Stromal cell of bone marrow (primary cell): ENCODE results near the gene CBY3.
"Not testable (repeated sequence)": the region's sequence is repeated elsewhere in the genome, so short reads cannot be mapped to it uniquely, and the experiment has no call there.

ENCODE experiments used
- DNase-seq: peaks from one replicate; pipeline ENCODE4 v3.0.0-alpha.2; 2012; ENCODE audit warnings: low read depth

Gene CBY3

DNA sequence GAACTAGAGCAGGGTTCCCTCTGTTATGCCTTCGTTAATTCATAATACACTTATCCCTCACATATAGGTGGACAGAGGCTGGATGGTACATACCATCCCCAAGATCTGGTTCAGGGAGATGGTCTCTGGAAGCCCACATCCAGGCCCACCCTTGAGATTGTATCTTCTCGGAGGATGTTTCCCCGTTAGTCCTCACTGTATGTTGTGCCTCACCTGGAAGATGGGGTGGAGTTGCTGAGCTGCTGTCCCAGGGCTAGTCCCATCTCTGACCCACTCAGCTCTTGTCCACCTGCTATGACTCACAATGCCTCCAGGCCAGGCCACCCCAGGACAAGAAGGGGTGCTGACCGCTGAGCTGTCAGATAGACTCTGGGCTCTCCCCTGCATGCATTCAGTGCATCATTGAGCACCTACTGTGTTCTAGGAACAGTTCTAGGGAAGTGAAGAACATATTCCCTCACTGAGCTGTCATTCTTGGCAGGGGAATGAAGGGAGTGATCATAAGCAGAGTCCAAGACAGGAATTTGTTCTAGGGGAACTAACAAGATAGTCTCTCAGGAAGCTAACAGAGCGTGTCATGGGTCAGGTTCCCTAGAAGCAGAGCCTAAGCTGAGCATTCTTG lies at the start of gene CBY3:
CBY3 (minus strand) TSS at position 255 of the 622 bp plus-strand sequence; CDS start at position 139, 116 bp downstream.
- DNase-seq, result no peak

DNA sequence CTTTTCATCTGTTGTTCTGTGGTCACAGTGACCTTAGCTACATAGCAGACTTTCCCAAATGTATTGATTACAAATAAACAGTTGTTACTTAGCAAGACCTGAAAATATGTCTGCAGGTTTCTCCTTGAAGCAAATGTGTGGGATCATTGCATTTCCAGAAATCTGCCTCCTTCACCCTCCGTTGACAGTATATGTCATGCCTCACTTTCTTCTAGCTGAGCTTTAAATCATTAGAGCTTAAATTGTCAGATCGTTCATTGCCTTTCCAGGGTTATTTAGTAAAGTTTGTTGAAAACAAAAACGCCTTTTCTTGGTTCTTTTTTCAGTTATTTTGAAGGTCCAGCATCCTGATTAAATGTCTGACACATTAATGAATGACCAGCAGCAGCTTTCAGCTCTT lies 49.5 kb upstream of the CBY3 start:
- no peak for DNase-seq

DNA sequence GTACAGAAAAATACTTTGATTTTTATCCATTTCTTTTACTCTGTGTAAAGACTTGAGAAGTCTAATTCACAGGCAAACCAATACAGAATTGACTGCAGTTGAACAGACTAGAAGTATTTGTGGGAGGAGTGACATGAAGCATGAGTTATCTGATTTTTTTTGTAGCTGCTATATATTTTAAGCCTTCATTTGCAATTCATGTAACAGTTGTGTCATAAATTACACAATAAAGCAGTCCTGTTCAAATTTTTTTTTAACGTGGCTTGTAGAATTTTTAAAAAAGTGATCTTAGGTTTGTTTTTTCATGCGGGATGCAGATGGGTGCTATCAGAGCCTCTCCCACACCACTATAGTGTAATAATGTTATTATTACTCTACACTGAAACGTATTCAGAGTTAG lies 48.9 kb upstream of the CBY3 start:
- DNase-seq, result no peak

DNA sequence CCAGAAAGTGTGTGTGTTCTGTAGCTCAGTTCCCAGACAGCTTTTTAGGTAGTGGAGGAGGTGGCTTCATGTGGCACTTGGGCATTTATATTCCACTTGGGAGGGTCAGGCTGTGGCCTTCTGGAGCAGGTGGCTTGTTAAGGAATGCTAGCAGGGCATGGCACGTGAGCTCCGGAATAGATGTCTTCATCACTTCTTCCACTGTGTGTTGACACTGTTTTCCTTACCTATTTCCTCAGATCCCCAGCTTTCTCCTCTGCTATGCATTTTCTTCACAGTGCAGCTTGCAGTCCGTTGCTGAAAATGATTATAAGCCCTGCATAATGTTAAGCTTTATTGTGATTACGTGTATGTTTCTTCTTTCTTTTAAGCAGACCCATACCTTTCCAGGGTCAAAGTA lies 48.5 kb upstream of the CBY3 start:
- no peak for DNase-seq

DNA sequence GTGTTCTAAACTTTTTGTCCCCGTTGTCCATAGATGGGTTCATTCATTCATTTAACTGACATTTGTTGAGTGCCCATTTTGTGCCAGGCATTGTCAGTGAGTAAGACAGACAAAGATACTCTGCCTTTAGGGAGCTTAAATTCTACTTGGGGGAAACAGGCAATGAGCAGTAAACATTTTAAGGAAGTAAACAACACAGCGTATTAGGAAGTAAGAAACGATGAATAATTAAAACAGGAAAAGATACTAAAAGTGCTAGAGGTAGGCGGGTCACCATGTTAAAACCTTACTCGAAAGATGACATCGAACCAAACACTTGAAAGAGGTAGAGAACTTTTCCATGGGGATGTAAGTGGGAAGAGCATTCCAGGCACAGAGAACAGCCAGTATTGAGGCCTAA lies 46.3 kb upstream of the CBY3 start:
- DNase-seq, result no peak

DNA sequence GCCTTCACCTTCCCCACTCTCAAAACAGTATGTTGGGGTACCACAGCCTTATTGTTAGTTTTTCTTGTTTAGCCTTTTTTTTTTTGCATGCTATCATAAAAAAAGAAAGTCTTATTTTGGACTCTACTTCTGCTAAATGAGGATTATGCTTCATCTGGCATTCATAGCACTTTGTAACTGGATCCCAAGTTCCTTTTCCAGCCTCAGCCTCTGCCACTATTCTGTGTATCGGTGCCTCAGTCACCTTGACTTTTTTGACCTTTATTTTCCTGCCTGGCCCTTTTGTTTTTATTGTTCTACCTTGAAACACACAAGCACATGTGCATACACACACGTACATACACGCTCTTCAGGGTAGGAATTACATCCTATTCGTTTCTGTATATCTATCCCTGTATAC lies 43.3 kb upstream of the CBY3 start:
- DNase-seq, result no peak

DNA sequence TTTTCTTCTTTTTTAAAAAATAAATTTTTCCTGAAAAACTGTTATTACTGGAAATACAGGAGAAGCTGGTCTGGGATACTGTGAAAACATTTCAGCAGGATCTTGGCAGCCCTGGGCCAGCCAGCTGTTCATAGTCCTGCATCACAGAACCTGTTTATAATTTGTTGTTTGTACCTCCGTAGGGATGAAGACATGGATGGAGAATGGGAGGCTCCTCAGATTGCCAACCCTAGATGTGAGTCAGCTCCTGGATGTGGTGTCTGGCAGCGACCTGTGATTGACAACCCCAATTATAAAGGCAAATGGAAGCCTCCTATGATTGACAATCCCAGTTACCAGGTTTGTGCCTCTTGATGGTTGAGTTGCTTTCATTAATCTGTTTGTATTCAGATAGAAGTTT lies 39.4 kb upstream of the CBY3 start:
- DNase-seq, result no peak

DNA sequence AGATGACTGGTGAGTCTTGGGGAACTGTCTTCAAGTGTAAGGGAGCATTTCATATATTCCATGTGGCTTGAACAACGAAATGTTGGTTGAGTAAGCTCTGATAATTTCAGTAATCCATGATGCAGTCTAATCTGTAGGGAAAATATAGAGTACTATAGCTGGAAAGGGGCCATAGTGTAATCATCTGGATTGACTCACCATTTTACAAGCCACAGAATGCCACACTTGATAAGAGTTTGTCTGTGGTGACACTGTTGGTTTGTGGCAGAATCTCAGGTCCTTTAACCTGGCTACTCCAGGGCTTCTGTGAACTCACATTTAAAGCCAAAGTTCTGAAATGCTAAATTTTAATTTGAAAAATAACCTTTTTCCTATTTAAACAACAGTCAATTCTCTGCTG lies 35.5 kb upstream of the CBY3 start:
- no peak for DNase-seq

DNA sequence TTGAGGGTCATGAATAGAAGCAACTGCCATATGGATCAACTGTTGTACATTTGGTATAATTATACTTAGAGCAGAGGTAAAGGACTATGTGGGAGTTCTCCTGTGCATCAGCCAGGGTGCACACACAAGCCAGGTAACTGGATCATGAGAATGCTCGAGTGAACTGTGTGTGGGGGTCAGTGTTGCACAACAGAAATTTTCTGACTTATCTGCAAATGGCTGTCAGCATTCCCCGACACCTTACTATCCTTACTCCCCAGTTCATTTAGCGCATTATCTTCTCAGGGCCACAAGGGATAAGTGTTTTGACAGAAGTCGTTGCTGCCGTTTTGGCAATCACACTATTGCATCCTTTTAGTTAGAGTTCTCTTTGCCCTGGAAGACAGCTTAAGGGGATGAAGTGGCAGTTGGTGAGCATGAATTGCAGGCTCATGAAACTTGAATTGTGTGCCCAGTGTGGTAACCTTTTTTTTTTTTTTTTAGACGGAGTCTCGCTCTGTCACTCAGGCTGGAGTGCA lies 19.6 kb upstream of the CBY3 start:
- no peak for DNase-seq

DNA sequence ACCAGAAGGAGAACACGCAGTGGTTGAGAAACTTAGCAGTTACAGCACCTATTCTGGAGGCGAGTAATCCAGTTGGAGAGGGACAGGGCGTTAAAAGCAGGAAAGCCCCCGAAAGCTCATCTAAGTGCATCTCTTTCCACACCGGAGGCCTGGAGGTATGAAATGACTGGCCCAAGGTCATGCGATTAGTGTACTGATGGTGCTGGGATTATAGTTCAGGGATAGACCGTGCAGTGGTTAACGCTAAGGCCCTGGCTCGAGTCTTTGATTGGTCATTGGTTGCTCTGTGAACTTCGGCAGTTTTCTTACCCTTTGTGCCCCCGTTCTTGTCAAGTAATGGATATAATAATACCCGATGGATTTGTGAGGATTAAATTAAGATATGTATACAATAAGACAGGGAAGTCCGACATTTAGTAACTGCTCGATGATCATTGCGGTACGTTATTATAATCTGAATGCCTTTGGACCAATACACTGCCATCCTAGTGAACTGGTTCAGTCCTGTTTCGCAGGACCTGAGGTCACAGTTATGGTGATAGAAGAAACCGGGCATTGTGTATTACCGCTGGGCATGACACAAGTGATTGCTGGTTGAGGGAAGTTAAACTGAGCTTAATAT lies 18.9 kb upstream of the CBY3 start:
- DNase-seq, result no peak

DNA sequence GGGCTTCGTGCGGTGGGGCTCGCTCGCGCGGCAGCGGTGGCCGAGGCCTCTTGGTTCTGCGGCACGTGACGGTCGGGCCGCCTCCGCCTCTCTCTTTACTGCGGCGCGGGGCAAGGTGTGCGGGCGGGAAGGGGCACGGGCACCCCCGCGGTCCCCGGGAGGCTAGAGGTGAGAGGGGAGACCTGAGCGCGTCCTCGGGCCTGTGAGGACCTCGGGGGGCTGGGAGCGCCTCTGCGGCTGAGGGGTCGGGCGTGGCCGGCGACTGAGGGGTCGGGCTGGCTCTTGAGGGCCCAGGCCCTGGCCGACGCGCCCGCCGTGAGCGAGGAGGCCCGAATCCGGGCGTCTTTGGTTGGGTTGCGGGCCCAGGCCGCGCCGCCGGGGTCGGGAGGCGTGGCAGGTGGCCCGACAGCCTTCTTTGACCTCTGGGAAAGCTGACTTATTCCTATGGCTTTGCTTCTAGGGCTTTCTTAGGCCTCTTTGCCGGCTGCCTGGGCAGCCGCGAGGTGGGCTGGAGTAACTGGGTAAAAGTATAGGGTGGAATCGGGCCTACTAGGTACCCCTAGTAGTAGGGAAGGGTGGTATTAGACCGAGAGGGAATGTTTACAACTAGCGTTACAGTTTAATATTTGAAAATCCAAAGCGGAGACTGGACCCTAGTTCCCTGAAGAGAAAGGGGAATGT lies 18.2 kb upstream of the CBY3 start, which contains the start of gene CANX:
CANX (plus strand) TSS at position 33 of the 681 bp plus-strand sequence. CDS start 6,715 bp downstream, outside the sequence.
- DNase-seq, result no peak

DNA sequence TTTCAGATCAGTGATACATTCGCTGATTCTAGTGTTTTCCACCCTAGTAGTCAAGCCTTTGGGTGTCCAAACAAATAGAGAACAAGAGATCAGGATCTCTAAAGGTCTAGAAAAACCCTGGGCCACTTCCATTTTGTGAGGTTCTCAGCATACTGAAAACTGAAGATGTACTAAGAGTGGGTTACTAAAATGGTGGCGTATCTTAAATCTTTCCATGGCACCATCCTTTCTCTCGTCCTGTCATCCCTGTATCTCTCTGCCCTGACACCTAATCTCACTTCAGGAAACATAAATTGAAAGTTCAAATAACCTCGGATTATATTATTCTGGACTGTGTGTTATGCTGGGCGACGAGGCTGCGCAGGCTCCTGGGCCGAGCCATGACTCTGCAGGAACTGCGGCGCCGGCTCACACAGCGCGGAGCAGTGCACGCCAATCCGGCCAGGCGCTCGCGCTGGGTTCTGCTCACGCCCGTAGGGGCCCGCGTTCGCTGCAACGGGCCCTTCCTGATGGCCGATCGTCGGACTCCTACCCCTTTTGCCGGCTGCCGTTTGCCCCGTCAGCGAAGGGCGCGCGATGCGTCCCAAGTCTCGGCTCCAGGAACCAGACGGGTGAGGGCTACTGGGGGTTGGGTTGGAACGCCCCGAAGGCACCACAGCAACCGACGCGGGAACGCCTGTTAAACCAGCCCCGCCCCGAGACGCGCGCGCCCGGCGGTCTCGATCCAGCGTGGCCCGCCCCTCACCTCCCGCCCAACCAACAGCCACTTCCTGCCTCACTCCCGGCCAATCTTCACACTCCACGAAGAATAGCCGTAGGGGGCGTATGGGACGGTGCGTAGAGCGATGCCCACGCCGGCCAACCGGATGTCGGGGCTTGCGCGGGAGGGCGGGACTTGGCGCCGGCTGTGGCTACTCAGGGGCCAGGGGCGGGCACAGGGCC lies 17.4 kb upstream of the CBY3 start:
- peak; percentile 99 for DNase-seq

DNA sequence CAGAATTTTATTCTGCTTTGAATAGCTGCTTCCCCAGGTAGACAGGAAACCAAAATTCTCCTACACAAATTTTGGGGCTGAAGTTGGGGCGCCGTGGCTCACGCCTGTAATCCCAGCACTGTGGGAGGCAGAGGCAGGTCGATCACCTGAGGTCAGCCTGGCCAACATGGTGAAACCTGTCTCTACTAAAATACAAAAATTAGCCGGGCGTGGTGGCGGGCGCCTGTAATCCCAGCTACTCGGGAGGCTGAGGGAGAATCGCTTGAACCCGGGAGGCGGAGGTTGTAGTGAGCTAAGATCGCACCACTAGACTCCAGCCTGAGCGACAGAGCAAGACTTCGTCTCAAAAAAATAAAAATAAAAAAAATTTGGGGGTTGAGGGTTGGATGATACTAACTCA lies 16.7 kb upstream of the CBY3 start:
- DNase-seq, result not testable (repeated sequence)

DNA sequence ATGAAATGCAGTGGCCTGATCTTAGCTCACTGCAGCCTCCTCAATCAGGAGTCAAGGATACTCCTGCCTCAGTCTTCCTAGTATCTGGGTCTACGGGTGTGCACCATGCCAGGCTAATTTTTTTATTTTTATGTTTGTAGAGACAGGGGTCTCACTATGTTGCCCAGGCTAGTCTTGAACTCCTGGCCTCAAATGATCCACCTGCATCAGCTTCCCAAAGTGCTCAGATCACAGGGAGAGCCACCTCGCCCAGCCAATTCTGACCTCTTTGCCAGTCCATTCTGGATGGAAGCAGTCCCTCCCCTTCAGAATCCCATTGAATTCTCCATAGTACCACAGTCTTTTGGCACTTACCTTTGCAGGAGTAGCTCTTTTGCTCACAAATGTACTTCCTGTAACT lies 16.3 kb upstream of the CBY3 start:
- DNase-seq, result no peak

DNA sequence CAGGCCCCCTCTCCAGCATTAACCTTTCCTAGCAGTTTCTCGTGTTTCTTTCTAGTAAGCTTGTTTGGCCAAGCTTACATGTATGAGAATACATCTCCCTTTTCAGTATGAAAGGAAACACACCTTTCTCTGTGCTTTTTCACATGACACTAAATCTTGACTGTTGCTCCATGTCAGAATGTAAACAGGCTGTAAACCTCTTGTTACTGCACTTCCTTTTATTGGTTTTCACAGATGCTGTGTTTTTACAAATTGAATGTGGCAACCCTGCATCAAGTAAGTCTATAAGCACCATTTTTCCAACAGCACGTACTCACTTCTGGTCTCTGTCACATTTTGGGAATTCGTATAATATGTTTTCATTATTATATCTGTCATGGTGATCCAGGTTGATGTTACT lies 15.8 kb upstream of the CBY3 start:
- DNase-seq, result no peak

DNA sequence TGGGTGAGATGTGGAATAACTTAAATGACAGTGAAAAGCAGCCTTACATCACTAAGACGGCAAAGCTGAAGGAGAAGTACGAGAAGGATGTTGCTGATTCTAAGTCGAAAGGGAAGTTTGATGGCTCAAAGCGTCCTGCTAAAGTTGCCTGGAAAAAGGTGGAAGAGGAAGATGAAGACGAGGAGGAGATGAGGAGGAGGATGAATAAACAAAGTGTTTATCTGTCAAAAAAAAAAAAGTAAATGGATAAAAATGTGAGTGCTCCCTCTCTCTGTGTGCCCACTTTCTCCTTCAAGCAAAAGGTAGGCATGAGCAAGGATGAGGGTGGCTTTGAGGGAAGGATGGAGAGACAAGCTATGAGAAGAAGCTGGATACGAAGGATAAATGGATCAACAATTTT lies 13.7 kb upstream of the CBY3 start:
- no peak for DNase-seq

DNA sequence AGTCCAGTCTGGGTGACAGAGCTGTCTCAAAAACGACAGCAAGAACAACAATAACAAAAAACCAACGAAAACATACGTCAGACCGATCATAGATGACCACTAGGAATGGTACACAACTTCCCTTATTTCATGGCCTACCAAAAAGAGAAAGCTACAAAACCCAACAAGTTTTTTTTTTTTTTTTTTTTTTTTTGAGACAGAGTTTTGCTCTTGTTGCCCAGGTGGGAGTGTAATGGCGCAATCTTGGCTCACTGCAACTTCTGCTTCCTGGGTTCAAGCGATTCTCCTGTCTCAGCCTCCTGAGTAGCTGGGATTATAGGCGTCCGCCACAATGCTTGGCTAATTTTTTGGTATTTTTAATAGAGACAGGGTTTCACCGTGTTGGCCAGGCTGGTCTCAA lies 8.4 kb upstream of the CBY3 start:
- not testable (repeated sequence) for DNase-seq

DNA sequence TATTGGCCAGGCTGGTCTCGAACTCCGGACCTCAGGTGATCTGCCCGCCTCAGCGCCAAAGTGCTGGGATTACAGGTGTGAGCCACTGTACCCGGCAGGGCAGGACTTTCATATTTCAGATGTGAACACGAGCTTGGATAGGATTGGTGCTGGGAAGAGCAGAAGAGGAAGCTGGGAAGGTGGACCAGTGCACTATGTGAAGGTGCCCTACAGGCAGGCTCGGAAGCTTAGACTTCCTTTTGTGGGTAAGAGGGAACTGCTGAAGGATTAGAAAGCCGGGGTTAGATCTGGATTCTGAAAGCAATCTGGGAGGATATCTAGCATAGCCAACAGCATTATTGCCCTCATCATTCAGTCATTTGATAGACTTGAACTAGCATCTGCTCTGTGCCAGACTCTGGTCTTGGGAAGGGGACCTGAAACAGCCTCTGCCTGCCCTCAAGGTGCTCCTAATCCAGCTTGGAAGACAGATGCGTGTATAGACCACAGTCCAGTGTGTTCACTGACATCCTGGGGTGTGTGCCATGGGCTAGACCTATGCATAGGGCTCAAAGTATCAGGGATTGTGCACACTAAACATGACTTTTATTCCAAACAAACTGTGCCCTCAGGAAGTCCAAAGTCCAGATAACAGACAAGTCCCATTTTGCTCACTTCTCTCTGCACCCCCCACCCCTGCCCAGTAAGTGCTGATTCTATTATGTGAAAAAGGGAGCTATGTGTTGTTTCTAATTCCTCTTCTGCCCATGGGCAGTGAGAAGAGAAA lies 637 bp downstream of the CBY3 start:
- DNase-seq, result no peak

DNA sequence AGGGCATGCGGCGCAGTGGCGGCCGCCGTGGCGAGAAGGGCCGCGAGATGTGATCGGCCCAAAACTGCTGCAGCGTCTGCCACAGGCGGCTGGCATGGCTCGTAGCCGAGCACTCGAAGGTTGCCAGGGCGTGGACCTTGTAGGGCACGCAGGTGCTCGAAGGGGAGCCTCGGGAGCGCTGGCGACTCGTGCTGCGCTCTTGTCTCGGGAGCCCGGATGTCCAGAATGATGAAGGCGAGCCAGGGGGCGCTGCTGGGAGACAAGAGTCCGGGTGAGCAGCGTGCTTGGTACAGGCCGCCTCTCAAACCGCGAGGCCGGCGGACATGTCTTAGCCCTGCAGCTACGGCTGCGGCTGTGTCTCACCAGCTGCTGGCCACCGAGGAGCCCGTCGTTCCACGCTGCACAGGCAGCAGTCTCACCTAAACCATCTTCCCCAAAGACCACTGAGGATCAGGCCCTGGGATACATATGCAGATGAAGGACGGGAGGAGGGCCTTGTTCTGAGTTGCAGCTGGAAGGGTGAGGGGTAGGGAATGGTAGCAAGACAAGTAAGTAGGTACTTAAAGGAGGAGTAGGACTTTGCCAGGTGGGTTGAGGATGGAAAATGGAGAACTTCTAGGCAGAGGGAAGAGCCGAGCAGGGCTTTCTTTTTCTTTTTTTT lies 1.7 kb downstream of the CBY3 start:
- DNase-seq, result no peak

DNA sequence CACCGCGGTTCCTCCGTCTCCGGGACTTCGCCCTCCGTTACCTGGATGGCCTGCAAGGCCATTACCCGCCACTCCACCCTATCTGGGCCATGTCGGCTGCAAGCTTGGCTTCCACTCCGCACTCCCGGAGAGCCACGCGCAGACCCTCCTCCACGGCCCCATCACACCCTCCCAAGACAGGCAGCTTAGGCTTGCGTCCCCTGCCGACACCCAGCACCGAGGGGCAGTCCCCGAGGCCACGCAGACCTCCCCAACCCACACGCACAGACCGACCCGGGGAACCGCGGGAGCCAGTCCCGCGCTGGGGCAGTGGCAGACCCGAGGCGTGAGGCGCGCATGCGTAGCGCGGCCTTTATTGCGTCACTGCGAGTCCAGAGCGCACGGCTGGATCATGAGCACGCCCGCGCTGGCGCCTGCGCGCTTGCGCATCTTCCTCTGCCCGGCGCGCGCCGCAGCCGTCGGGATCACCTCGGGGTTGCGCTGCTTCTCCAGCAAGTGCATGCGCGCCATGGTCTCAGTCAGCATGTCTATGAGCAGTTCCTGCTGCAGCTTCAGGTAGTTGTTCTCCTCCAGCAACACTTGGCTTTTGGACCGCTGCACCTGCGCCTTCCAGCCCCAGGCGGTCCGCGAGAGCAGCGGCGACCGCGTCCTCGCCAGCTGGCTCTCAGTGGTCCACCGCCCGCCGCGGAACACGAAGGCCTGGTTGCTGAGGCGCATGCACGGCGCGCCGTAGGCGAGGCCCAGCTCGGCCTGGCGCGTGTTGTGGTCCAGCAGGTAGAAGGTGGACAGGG lies 2.4 kb downstream of the CBY3 start:
- DNase-seq, result peak; percentile 90
